ENCODE measurements around the gene ATXN2. TPM values are rescaled to one million over a fixed set of nuclear protein-coding genes. Genes with fewer than 3 reads are reported as not detected.

The ATXN2 gene
- total RNA-seq, 4 donors from 2014 or later, result 20.3 to 42.9 (median 25.9) TPM

DNA sequence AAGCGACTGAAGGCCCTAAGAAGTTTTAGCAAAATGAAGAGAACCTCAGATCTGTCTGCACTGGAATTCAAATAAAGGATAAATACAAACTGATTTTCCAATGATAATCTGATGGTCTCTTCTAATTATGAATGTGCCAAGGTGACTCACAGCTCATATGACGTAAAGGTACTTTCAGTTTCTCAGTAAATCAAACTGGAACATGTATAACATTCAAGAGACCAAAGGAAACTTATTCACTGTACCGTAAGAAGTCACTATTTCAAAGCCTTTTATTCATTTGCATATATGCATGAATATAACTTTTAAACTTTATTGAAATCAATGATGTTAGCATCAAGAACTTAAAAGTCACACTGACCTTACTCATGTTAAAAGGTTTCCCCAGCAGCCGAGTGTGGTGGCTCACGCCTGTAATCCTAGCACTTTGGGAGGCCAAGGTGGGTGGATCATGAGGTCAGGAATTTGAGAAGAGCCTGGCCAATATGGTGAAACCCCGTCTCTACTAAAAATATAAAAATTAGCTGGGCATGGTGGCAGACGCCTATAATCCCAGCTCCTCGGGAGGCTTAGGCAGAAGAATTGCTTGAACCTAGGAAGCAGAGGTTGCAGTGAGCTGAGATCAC is 52.2 kb downstream of the ATXN2 start:
- no peak overlapping the region for H3K4me3 ChIP-seq (ENCODE audit: low read depth, poor library complexity, severe bottlenecking)
- no peak for DNase-seq (ENCODE audit: low spot score in 2 of 2)
- intact Hi-C loops (cut with DNase I; ENCODE audit: low total_unique reads), result no loop called here
- no peak for TF ChIP-seq POLR2A (IDR thresholded peaks at IDR 0.05)
- TF ChIP-seq, protein P1, sequence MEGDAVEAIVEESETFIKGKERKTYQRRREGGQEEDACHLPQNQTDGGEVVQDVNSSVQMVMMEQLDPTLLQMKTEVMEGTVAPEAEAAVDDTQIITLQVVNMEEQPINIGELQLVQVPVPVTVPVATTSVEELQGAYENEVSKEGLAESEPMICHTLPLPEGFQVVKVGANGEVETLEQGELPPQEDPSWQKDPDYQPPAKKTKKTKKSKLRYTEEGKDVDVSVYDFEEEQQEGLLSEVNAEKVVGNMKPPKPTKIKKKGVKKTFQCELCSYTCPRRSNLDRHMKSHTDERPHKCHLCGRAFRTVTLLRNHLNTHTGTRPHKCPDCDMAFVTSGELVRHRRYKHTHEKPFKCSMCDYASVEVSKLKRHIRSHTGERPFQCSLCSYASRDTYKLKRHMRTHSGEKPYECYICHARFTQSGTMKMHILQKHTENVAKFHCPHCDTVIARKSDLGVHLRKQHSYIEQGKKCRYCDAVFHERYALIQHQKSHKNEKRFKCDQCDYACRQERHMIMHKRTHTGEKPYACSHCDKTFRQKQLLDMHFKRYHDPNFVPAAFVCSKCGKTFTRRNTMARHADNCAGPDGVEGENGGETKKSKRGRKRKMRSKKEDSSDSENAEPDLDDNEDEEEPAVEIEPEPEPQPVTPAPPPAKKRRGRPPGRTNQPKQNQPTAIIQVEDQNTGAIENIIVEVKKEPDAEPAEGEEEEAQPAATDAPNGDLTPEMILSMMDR (IDR thresholded peaks at IDR 0.05), result no peak
- WGBS, 2 donors, result 86 to 87% methylated on average over 8 of the region's 8 CpGs

DNA sequence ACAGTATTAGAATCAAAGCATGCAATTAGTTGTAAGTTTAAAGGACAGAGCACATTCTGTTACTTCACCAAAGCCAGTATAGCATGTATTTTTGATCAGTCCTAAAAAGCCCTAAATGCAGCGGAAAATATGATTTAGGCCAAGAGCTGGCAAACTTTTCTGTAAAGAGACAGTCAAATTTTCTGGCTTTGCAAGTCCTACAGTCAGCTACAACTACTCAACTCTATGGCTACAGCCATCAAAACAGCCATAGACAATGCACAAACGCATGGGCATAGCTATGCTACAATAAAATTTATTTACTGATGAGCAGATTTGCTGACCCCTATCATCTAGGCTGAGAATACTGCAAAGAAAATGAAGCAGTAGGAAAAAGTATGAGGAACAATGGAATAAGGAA is 52.9 kb downstream of the ATXN2 start:
- no peak overlapping the region for H3K4me3 ChIP-seq (ENCODE audit: low read depth, poor library complexity, severe bottlenecking)
- no peak for DNase-seq (ENCODE audit: low spot score in 2 of 2)
- WGBS, 2 donors, result 79 to 90% methylated on average over 2 of the region's 2 CpGs
- intact Hi-C loops (cut with DNase I; ENCODE audit: low total_unique reads), result no loop called here
- TF ChIP-seq, protein P1 (IDR thresholded peaks at IDR 0.05), result no peak
- TF ChIP-seq POLR2A (IDR thresholded peaks at IDR 0.05), result no peak

DNA sequence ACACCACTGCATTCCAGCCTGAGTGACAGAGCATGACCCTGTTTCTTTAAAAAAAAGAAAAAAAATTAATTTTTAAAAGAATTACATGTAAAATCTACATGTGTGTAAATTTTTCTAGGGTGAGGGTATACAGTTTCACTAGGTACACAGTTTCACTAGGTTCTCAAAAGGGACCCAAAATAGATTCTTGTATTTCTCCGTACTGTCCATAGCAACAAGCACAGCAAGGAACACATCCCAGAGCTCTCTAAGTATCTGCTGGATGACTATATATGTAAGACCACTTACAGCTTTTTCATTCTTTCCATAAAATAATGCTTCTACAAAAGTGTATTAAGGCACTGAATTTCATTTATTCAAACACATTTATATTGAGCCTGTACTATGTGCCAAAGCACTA is 55.1 kb downstream of the ATXN2 start:
- TF ChIP-seq, protein P1 (IDR thresholded peaks at IDR 0.05), result no peak
- TF ChIP-seq POLR2A (IDR thresholded peaks at IDR 0.05), result no peak
- DNase-seq (ENCODE audit: low spot score in 2 of 2), result no peak
- intact Hi-C loops (cut with DNase I; ENCODE audit: low total_unique reads), result no loop called here
- no peak overlapping the region for H3K4me3 ChIP-seq (ENCODE audit: low read depth, poor library complexity, severe bottlenecking)
- WGBS, 2 donors, result 97% methylated on average over 1 of the region's 1 CpG

DNA sequence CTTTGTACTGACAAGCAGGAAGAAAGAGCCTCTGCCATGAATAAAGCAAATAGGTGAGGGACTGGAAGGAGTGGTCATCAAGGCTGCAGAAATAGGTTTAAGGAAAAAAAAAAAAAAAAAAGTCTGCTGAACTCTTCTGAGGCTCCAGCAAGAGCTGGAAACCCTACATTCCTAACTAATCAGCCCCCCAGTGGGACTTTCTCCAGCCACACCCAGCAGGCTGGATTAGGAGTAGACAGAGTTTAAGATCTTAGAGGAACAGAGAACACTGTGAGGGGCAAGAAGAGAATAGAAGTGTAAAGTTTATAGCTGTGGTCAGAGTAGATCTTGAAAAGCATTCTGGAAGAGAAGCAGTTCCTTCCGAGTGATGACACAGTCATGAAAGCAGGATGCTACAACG is 66.4 kb downstream of the ATXN2 start:
- intact Hi-C loops (cut with DNase I; ENCODE audit: low total_unique reads), result no loop called here
- no peak overlapping the region for H3K4me3 ChIP-seq (ENCODE audit: low read depth, poor library complexity, severe bottlenecking)
- WGBS, 2 donors, result 93 to 95% methylated on average over 2 of the region's 2 CpGs
- no peak for DNase-seq (ENCODE audit: low spot score in 2 of 2)
- TF ChIP-seq, protein P1 (IDR thresholded peaks at IDR 0.05), result no peak
- TF ChIP-seq POLR2A (IDR thresholded peaks at IDR 0.05), result no peak

DNA sequence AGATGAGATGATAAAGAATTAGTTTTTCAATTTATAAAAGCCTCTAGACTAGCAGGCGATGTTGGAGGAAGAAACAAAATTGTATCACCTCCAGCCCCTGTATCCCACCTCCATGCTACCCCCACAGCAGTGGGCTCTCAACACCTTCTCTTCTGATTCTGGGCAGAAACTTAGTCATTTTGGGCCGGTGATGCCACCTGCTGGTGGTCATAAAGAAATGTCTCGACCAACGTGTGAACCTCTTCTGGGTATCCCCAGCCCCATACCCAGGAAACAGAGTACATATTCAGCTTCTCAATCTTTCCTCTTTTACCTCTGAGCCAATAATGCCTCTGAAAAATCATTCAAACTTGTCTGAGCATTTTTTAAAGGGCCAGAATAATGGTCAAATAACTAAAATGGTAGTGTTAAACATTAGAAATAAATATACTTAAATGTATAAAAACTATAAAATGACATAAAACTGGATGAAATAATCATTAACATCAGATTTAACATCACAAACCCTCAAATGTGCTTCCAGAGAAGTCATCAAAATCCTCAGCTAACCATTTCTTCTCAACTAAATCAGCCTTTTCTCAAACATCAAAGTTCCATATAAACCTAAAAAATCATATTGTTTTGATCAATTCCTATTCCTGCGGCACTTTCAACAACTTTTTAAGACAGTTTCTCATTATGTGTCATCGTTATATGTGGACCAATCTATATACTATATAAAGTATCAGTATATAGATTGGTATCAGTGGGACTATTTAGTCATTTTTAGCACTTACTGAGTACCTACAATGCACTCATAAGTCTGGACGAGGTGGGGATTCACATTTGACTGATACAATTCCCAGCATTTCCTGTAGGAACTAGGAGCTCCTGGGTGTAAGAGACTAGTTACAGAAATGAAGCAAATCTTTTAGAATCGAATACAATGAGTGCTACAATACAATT is 69.4 kb downstream of the ATXN2 start:
- TF ChIP-seq POLR2A (IDR thresholded peaks at IDR 0.05), result no peak
- TF ChIP-seq, protein P1 (IDR thresholded peaks at IDR 0.05), result no peak
- DNase-seq (ENCODE audit: low spot score in 2 of 2), result no peak
- intact Hi-C loops (cut with DNase I; ENCODE audit: low total_unique reads), result loop anchor here (10.0 kb wide), 1 partner anchor 55 kb away; no protein-coding TSS in a partner anchor
- H3K4me3 ChIP-seq (ENCODE audit: low read depth, poor library complexity, severe bottlenecking), result no peak overlapping the region
- WGBS, 2 donors, result 52 to 53% methylated on average over 8 of the region's 8 CpGs
